Ammon's horn (tissue), 1 donor: ENCODE measurements around the gene SLC7A6.
A peak's percentile ranks its signal among the peaks of the same experiment; 100 is the strongest.

Experiments
- DNase-seq: peaks from one replicate; pipeline ENCODE4 v3.0.0-alpha.2; 2016; ENCODE audit warnings: low spot score

The SLC7A6 gene

GRCh38 chr16:68257251-68257905 lies 6.9 kb upstream of the SLC7A6 start:
- DNase-seq = peak; percentile 76

- DNase-seq = no peak
These were observed 6.2 kb upstream of the SLC7A6 start for GRCh38 chr16:68257906-68258800.

DNA sequence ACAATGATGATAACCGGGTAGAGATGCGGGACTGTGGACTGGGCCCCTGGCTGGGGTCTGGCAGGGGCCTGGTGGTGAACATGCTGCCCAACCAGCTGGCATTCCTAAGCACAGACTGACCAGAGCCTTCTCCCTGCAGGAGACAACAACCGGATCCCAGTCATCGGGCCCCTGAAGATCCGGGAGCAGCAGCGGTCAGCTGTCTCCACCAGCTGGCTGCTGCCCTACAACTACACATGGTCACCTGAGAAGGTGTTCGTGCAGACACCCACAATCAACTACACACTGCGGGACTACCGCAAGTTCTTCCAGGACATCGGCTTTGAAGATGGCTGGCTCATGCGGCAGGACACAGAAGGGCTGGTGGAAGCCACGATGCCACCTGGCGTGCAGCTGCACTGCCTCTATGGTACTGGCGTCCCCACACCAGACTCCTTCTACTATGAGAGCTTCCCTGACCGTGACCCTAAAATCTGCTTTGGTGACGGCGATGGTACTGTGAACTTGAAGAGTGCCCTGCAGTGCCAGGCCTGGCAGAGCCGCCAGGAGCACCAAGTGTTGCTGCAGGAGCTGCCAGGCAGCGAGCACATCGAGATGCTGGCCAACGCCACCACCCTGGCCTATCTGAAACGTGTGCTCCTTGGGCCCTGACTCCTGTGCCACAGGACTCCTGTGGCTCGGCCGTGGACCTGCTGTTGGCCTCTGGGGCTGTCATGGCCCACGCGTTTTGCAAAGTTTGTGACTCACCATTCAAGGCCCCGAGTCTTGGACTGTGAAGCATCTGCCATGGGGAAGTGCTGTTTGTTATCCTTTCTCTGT lies 5.1 kb upstream of the SLC7A6 start:
- DNase-seq = no peak

DNA sequence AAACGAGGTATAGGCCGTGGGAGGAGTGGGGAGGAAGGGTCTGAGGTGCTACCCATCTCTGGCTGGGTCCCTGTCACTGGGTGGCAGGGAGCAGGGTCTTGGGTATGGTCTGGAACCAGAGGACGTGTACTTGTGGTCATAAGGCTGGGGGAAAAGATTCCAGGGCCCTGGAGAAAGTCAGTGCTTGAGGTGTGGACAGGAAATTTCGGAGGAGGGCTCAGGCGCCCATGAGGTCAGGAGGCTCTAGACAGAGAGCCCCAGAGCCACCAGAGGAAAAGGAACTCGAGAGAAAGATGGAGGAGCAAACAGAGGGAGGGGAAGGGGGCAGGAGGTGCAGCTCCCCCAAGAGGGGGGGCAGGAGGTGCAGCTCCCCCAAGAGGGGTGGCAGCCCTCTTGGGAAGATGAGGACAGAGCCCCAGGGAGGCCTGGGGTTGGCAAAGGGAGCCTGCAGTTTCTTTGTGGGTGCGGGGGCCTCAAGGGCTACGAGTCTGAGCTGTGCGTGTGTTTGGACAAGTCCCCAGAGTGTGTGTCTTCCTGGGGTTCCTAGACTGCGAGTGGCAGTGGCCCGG lies 683 bp upstream of the SLC7A6 start:
- no peak for DNase-seq

DNA sequence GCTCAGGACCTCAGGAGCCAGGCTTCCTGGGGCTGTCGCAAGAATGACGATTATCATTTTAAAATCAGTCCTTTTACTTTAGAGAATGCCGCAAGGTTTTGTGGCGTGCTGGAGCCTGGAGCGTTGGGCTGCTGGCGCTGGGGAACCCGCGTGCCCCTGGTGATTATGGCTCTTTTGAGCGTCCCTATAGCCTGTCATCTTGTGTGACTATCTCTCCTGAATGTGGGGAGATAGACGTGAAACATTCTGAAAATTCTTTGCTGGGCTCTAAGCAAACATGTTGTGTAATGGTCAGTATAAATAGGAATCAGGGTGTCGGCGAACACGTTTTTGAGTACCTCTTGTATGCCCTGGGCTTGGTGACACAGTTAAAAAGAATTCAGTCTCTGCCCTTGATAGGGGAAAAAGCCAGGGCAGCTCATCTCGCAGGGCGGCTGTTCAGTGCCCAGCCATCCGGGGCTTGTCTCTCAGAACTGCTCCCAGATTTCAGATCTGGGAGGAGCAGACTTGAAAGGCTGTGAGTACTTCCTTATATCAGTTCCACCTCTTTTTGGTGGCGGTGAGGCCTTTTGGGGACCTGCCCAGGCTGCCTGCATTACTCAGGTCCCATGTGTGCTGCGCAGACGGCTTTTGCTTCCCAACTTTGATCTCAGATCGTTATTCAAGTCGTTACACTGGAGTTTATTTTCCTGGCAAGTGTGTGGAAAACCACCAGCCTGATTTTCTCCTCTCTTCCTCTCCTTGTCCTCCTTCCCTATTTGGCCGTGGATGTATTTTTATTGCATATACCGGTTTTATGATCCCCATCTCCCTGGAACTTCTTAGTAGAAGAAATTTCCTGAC lies 973 bp downstream of the SLC7A6 start:
- peak; percentile 59 for DNase-seq

- DNase-seq = no peak
These were observed 3.5 kb downstream of the SLC7A6 start for GRCh38 chr16:68267612-68268405.

DNA sequence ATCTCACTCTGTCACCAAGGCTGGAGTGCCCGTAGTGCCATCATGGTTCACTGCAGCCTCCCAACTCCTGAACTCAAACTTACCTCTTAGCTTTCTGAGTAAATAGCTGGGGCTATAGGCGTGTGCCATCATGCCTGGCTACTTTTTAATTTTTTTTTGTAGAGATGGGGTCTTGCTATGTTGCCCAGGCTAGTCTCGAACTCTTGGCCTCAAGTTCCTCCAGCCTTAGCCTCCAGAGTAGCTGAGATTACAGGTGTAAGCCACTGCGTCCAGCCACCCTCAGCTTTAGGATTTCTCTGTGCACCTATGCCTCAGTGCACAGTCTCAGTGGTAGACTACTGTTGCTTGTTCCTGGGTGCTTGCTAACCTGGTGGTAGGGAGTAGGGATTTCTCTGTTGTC lies 5.5 kb downstream of the SLC7A6 start:
- no peak for DNase-seq

DNA sequence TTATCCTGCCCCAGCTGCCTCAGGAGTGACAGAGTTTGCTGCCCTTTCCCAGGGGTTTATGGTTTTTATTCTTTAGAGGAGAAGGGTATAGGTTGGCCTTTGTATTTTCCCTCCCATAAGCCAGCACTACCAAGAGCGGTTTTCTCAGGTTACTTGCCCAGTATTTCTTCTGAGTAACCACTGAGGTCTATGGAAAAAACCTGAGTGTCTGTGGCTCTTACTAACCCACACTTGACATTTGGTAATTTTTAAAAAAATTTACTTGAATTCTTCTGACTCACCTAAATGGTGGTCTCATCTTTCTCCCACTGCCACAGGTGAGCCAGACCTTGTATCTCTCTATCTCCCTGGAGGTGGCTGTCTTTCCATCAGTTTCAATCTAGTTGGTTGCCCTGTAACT lies 6.0 kb downstream of the SLC7A6 start:
- DNase-seq = no peak

GRCh38 chr16:68272507-68273209 lies 8.3 kb downstream of the SLC7A6 start:
- DNase-seq = no peak

- no peak for DNase-seq
These were observed 9.1 kb downstream of the SLC7A6 start for GRCh38 chr16:68273459-68273858.

GRCh38 chr16:68273896-68274295 lies 9.6 kb downstream of the SLC7A6 start:
- DNase-seq = no peak

- DNase-seq = no peak
These were observed 10.1 kb downstream of the SLC7A6 start for GRCh38 chr16:68274441-68274840.

DNA sequence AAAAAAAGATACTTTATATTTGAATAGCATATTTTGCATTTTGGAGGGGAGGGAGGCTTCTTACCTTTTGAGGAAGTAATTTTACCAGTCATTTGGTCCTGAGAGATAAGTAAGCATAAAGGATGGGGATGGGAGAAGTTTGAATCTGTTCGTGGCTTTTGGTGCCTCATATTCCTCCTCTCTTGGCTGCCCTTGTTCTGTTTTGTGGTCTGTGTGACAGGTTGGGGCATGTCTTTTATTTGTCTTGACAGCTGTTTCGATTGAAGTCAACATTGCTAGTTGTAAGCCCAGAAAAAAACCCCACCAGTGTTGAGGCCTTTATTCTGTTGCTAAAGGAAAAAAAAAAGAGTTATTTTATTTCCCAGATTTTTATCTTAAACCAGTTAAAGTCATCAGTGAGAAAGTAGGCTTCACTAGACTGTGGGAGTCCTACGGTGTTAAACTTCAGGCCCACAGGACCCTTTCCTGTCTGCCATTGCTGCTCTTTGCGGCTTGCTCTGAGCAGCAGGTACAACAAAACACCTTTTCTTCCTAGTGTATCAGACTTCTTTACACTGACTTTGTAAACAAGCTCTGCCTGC lies 11.4 kb downstream of the SLC7A6 start:
- DNase-seq = no peak

GRCh38 chr16:68276223-68276622 lies 11.9 kb downstream of the SLC7A6 start:
- no peak for DNase-seq

GRCh38 chr16:68279726-68280558 lies 15.6 kb downstream of the SLC7A6 start:
- no peak for DNase-seq

GRCh38 chr16:68281368-68282063 lies 17.2 kb downstream of the SLC7A6 start:
- DNase-seq = no peak

DNA sequence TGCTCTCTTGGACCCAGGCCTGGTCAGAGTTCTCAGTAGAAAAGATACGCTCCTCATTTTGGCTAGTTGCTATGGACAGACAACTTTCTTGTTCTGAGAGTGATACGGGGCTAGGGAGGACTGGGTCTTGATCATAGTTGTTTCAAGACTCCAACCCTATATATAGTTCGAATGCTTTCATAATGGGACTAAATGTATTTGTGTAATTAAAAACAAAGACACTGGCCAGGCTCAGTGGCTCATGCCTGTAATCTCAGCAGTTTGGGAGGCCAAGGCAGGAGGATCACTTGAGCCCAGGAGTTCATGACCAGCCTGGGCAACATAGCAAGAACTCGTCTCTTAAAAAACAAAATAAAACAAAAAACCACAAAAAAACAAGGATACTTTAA lies 17.7 kb downstream of the SLC7A6 start:
- no peak for DNase-seq

GRCh38 chr16:68283346-68283745 lies 19.0 kb downstream of the SLC7A6 start:
- no peak for DNase-seq
